NCI-H1092 (cell line): Measurements from ENCODE around the gene GUCA1A.
"Not testable (repeated sequence)": the region's sequence is repeated elsewhere in the genome, so short reads cannot be mapped to it uniquely, and the experiment has no call there.

ENCODE experiments used
- DNase-seq: peaks from one replicate; lab custom pipeline; 2025; lab: John Stamatoyannopoulos, UW

The GUCA1A gene

DNA sequence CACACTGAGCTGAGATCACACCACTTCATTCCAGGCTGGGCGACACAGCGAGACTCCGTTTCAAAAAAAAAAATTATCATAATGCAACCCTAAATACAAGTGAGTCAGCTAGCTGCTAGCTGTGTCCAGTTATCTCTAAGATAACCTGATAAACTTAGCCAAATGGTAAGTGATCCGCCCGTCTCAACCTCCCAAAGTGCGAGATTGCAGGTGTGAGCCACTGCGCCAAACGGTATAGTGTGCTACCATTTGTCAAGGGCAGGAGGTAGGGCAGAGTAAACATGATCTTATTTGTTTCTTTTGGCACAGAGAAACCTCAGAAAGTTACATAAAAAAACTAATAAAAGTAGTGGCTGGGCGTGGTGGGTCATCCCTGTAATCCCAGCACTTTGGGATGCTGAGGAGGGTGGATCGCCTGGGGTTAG lies 26.0 kb upstream of the GUCA1A start:
- no peak for DNase-seq

DNA sequence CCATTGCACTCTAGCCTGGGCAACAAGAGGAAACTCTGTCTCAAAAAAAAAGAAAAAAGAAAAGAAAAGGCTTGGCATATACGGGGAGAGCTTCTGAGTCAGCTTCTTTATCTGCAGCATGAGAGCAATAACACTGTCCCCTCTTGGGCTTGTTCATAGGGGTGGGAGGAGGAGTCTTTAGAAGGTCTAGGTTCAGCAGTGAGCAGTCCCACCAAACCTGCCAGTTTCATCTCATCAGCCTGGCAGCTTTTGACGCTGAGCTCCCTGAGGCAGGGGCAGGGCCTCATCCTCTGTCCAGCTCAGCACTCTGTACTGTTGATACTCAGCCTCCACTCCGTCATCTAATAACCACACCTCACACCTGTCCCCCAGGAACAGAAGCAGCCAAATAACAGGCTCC lies 25.1 kb upstream of the GUCA1A start:
- DNase-seq, result no peak

DNA sequence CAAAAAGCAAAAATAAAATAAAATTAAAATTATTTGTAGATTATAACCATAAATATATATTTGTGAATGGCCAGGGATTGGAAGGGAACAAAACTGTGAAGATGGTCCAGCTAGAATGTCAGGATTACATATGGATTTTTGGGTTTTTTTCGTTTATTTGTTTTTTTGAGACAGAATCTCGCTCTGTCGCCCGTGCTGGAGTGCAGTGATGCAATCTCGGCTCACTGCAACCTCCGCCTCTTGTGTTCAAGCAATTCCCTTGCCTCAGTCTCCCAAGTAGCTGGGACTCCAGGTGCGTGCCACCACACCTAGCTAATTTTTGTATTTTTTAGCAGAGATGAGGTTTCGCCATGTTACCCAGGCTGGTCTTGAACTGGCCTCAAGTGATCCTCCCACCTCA lies 22.9 kb upstream of the GUCA1A start:
- no peak for DNase-seq

DNA sequence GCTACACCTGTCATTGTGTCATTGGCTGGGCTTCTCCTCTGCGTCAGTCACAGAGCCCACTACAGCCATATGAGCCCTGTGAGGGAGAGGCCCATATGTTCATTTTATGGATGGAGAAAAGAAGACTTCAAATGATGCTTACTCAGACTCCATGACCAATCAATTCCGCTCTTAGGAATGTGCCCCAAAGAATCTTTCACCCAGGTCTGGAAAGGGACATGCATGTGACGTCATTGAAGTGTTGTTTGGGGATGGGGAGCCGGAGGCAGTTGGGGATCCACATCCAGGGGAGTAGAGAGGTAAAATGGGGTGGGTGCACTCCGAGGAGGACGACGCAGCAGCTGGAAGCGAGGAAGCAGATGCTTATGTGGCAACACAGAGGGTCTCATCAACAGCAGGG lies 21.1 kb upstream of the GUCA1A start:
- DNase-seq, result no peak

DNA sequence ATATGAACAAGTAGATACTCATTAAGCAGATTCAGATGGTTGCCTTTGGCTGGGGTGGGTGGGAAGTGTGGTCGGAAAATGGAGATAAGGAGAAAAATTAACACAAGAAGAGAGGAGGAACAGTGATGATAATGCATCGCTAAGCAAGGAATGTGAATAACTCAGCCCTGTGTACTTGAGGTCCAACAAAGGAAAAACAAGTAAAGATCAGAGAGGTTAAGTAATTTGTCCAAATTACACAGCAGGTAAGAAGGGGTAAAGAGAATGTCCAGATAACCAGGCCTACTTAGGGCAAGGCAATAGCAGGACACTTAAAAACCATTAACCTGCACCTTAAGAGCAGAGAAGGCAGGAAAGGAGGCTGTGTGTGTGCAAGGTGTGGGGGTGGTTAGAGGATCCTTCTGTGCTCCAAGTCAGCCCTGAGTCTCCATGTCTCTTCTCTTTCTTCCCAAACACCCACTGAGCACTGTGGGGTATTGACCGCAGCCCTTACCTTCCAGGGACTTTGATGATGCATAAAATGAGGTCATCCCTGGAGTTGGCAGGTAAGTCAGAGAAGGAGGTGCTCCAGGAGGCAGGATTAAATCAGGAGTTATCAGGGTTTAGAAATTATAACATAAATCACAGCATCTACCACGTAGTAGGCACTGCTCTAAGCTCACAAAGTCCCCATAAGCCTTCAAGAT lies 20.5 kb upstream of the GUCA1A start:
- DNase-seq, result not testable (repeated sequence)

DNA sequence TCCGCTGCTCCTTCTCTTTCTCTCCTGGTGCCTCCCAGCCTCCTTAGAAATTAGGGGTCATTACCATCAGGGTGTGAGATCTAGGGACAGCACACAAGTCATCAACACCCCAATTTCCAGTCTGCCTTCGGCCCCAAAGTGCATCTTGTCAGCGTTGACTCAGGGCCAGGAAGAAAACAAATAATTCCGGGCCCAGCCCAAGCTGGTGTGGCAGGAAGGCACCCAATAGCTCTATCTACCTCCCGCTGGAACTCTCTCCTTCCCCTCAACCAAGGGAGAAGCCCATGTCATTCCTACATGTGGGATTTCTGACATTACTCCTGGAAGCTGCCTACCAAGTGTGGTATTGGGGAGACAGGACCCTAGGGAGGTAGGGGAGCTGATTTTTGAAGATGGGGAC lies 19.2 kb upstream of the GUCA1A start:
- no peak for DNase-seq

DNA sequence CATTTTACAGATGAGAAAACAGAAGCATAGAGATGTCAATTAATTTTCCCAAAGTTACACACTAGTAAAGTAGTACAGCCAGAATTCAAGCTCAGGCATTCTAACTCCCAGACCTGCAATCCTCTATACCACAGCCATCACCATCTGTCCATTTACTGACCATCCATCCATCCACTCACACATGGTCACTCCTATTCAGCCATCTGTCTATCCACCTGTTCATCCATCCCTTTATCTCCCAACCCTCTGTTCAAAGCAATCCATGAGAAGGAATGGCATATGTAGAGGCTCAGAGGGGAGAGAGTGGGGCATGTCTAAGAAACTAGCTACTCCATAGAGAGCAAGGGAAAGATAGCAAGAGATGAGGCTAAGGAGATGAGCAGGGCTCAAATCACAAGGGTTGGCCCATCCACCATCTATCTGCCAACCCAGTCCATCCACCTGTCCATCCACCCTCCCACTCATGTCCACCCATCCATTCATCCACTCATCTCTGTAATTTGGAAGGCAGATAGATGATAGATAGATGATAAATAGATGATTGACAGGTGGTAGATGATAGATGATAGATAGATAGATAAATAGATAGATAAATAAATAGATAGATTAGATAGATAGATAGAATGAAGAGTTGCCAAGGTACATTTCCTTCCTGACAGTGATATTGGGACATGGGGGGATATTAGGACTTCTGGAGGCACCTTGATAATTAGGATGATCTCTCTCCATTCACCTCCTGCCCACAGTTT lies 18.5 kb upstream of the GUCA1A start:
- DNase-seq, result no peak

DNA sequence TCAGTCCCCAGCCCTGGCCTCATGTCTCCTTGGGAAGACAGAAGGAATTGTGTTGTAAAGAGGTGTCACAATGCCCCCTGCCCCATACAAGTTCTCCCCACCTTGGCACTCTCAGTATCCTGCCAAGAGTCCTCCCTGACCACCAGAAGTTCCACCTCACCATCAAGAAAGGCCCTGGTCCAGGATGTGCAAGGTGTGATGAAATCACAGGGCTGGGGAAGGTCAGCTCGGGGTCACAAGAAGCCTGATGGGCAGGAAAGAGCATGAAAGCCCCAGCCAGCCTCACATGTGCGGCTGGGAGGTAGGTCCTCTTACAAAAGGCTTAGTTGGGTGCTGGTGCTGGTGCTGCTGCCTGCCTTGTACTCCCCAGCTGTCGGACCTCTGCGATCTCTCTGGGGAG lies 17.9 kb upstream of the GUCA1A start:
- no peak for DNase-seq

DNA sequence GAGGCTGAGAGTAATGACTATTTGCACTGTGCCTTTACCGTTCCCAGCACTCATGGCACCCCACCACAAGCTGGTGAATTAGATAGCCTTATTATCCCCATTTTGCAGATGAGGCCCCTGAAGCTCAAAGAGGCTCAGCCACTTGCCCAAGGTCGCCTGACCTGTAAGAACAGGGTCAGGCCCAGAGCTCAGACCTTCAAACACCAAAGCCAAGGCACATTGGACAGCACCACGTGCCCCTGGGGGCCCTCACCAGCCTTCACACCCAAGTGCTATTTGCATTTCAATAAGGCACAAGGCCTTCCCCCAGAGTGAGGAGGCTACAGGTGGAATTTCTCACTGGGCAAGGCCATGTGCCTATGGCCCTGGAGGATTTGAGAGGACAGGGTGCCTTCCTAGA lies 16.5 kb upstream of the GUCA1A start:
- no peak for DNase-seq

DNA sequence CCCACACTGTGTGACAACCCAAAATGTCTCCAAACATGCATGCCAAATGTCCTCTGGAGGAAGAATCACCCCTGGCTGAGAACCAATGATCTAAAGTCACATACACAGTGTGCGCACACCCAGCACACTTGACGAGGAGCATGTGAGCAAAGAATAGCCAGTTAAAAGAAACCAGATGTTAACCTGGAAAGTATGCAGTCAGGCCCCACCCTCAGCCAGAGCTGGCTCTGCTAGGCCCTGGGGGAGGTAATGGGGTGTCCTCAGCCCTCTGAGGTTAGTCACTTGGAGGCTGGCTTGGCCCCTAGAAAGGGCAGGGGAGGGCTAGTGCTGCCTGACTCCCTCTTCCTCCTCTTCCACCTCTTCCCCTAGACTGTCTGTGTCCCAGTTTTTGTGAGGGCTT lies 15.2 kb upstream of the GUCA1A start:
- no peak for DNase-seq

DNA sequence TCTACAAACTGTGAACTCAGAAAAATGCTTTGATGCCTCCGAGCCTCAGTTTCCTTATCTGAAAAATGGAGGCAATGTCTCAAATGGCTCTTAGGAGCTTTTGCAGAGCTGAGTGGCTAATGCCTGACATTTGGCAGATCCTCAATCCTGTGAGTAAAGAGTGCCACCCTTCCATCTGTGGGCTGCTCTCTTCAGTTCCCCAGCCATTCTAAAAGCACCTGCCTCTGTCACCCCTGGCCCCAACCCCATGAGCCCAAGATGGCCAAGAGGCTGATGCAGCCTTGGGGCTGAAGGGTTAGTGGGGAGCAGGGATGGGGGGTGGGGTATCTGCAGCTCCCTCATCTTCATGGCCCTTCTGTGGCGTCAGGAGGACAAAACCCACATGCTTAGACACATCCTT lies 14.5 kb upstream of the GUCA1A start:
- DNase-seq, result no peak

DNA sequence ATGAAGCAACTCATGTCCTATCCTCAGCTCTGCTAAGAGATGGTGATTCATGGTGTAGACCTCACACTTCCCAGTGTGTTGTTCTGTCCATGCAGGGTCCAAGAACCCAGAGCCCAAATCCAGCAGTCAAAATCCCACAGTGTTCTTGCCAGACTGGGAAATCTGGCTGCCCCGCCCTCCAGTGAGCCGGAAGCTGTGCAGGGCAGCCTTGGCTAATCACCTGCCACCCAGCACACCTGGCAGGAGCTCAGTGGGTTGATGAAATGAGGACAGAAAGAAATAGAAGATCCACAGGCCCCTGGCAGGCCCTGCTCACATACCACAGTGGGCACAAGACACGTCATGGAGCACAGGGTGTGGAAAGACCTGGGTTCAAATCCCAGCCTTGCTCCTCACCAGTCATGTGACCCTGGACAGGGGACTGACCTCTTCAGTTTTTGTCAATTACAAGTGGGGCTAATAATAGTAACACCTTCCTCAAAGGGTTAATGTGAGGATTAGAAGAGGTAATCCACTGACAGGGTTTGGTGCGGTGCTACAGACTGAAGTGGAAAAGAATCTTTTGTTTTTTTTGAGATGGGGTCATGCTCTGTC lies 13.6 kb upstream of the GUCA1A start:
- no peak for DNase-seq

DNA sequence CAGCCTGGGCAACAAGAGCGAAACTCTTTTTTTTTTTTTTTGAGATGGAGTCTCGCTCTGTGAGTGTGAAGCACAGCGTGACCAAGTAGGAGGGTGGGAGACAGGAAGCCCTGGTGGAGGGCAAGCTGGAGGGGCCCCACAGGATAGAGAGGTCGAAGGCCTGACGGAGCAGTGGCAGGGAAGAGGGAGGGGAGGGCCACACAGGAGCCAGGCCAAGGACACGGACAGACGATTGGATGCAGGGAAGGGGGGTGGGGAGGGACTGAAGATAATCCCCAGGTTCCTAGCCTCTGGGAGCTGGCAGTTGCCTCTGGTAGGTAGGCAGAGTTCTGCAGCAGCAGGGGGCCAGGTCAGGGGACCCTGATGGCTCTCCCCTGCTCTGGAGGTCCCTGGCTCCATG lies 10.8 kb upstream of the GUCA1A start:
- DNase-seq, result no peak

DNA sequence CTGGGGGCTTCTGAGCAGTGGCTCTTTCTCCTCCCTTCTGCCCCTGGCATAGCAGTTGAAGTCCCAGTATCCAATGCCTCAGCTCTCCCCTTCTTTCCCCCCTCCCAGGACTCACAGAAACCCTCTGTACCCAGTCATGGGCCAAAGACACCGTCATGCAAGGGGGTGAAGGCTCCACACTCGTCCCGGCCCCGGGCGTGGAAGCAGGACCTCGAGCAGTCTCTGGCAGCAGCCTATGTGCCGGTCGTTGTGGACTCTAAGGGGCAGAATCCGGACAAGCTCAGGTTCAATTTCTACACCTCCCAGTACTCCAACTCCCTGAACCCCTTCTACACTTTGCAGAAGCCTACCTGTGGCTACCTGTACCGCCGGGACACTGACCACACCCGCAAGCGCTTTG lies 10.4 kb upstream of the GUCA1A start:
- DNase-seq, result no peak

DNA sequence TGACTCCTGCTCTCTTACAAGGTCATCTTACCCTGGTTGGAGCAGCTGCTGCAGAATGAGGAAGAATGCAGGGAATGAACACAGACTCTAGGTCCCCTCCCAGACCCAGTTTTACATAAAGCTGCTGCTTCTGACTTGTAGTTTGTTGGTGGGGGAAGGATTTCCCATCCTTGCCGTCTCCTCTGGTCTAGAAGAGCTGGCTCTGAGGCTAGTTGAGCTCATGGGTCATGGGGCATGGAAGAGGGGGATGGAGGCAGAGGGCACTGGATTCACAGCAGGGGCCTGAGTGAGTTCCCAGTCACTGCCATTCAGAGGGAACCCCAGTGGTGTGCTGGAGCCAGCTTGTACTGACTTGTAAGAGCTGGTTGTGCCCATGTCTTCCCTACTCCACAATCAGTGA lies 9.2 kb upstream of the GUCA1A start:
- DNase-seq, result no peak

DNA sequence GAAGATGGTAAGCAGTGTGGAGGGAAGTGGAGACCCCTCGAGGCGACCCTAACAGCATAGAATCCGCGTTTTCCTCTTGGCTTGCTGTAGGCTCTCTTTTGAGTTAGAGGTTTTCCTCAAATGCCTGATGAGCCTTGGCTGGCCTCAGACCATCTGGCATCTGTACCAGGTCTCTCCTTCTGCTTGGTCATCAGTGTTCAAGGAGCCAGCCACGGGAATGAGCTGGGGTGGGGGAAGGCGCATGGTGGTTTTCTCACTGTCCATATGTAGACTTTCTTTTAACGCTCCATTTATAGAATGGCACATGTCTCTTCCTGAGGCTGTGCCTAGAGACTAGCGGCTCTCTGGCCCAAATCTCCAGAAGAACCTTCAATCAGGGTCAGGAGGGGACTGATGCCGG lies 8.1 kb upstream of the GUCA1A start:
- DNase-seq, result no peak

DNA sequence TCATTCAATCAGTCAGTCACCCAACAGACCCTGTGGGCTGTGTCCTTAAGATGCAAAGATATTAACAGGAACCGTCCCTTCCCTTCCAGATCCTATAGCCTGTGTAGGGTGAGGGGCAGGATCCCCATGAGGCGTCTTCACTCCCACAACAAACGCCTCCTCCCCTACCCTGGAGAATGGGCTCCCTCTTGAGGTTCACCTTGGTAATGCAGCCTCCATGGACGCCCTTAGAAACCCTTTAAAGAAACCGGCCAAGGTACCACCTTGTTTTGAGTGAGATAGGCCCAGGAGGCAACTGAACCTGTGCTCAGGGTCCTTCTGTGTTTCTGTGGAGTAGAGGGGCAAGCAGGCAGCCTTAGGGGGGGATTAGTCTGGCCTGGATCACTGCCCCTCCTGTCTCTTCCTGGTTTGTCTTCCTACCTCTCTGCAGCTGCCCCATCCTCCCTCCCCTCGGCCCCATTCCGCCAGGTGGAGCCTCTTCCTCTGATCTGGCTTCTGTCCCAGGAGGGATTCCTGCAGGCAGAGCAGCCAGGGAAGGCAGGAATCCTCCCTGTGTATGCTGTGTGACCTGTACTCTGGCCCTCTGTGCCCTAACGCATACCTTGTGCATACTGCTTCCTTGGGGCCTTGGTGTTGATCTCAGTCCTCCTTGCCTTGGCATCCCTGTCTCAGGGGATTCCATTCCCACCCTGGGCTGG lies 6.6 kb upstream of the GUCA1A start:
- DNase-seq, result peak; percentile 63

DNA sequence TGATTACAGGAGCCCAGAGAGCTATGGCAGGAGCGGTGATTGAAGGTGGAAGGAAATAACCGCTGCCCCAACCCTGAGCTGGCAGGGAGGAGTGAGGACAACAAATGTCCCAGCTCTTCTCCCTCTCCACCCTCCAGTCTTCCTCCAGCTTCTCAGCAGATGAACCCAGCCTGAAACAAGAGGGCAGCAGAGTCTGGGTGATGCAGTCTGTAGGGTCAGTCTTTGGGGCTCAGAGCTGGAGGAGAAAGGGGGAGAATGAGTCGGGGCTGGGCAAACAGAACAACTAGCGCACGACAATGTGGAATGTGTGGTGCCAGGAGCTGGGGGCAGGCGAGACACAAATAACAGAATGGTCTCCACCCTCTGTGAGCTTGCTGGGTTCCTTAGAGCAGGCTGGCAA lies 4.5 kb upstream of the GUCA1A start:
- no peak for DNase-seq

DNA sequence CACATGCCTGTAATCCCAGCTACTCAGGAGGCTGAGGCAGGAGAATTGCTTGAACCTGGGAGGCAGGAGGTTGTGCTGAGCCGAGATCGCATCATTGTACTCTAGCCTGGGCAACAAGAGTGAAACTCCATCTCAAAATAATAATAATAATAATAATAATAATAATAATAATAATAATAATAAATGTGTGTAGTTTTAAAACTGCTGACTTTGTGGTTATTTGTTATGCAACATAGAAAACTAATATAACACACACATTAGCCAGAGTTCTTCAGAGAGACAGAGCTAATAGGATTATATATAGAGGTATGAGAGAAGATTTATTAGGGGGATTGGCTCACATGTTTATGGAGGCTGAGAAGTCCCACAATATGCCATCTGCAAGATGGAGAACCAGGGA lies 3.4 kb upstream of the GUCA1A start:
- DNase-seq, result not testable (repeated sequence)

DNA sequence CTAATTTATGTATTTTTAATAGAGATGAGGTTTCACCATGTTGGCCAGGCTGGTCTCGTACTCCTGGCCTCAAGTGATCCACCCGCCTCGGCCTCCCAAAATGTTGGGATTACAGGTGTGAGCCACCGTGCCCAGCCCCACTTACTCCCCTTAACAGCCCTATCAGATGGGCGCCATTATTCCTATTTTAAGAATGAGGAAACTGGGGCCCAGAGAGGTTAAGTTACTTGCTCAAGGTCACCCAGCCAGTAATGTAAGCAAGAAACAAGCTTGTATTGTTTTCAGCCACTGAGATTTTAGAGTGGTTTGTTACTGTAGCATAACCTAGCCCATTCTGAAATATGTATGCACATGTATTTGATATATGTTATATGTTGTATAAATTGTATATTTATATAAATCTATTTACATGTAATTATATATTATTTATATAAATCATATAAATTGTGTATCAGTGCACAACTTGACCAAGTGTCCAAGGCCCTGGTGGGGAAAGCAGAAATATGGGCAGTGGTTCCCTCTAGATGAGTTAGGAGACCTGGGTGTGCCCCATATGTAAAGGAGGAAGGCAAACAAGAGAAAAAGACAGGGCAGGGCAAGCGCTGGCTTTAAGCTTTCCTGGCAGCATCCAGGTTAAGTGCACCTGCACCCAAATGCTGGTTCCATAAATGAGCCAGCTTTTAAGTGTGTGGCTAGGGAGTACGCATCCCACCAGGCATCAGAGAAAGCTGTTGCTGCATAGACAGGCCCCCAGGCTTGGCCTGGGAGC lies 1.2 kb upstream of the GUCA1A start:
- DNase-seq, result no peak

DNA sequence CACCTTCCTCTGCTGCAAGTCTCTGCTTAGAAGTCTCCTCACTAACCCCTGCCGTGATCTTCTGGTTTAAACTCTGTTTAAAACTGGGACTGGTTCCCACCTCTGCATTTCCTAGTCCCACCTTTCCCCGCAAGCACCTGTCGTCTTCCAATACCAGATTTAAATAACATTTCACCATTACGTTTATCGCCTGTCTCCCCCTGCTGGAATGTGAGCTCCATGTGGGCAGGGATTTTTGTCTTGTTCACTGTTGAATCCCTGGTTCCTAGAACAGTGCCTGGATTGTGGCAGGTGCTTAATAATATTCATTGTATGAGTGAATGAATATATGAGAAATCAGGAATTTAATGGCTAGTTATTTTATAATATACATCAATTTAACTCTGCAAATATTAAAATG lies 2.7 kb downstream of the GUCA1A start:
- DNase-seq, result no peak

DNA sequence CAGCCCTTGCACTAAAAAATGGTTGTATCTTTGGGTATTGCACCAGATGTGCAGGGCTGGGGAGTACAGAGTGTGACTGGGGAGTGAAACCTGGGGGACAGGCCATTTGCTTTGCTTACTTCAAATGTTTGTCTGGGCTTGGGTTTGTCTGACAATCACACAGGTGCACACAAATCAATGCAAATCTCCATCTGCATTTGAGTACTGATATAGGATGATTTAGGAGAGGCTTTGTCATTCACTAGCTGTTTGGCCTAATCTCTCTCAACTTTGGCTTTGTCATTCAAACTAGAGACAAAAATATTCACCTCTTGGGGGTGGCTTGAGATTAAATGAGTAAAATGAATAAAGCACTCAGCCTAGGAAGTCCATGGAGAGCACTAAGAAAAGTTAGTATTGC lies 3.8 kb downstream of the GUCA1A start:
- no peak for DNase-seq
